ENCODE measurements around the gene LOC128125822.

Gene LOC128125822

DNA sequence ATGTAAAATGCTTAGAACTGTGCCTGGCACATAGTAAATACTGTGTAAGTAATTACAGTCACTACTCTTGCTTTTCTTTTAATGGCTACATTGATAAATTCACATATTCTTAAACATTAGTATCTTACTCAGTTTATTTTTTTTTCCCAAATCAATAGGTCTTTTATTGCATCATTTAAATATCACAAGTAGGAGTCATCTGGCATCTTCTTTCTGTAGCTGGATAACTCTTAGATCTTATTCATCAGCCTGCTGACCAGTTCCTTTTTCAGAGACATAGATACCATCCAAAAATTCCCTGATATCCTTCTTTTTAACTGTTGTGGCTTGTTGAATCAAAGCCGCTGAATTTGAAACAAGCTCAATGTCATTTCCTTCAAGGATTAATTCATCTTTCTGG lies 43.3 kb downstream of the LOC128125822 start:
- no peak for DNase-seq (ENCODE audit: low spot score)

More for the DNA sequence above, 43.3 kb downstream of the LOC128125822 start:
- Histone ChIP-seq H3K36me3 (ENCODE audit: insufficient read depth) (no peaks in the 10 kb centered on the region), H3F3A (replicated peaks; ENCODE audit: low read depth) (no peaks in the 10 kb centered on the region), H3K4me3 (no peak overlapping the region), H3K79me2 (replicated peaks; ENCODE audit: insufficient read depth) (no peaks in the 10 kb centered on the region), H2AFZ (no peak overlapping the region), H3K4me2 (no peak overlapping the region), H3K27me3 (ENCODE audit: insufficient read depth) (no peaks in the 10 kb centered on the region), H4K20me1 (replicated peaks; ENCODE audit: insufficient read depth) (no peaks in the 10 kb centered on the region), H3K4me1 (ENCODE audit: insufficient read depth) (no peaks in the 10 kb centered on the region), H3K9me2 (ENCODE audit: insufficient read depth) (no peaks in the 10 kb centered on the region), H3K27ac (ENCODE audit: low read depth) (no peak overlapping the region)
- H3K27ac Mint-ChIP-seq = no peak overlapping the region
- TF ChIP-seq, protein P1, sequence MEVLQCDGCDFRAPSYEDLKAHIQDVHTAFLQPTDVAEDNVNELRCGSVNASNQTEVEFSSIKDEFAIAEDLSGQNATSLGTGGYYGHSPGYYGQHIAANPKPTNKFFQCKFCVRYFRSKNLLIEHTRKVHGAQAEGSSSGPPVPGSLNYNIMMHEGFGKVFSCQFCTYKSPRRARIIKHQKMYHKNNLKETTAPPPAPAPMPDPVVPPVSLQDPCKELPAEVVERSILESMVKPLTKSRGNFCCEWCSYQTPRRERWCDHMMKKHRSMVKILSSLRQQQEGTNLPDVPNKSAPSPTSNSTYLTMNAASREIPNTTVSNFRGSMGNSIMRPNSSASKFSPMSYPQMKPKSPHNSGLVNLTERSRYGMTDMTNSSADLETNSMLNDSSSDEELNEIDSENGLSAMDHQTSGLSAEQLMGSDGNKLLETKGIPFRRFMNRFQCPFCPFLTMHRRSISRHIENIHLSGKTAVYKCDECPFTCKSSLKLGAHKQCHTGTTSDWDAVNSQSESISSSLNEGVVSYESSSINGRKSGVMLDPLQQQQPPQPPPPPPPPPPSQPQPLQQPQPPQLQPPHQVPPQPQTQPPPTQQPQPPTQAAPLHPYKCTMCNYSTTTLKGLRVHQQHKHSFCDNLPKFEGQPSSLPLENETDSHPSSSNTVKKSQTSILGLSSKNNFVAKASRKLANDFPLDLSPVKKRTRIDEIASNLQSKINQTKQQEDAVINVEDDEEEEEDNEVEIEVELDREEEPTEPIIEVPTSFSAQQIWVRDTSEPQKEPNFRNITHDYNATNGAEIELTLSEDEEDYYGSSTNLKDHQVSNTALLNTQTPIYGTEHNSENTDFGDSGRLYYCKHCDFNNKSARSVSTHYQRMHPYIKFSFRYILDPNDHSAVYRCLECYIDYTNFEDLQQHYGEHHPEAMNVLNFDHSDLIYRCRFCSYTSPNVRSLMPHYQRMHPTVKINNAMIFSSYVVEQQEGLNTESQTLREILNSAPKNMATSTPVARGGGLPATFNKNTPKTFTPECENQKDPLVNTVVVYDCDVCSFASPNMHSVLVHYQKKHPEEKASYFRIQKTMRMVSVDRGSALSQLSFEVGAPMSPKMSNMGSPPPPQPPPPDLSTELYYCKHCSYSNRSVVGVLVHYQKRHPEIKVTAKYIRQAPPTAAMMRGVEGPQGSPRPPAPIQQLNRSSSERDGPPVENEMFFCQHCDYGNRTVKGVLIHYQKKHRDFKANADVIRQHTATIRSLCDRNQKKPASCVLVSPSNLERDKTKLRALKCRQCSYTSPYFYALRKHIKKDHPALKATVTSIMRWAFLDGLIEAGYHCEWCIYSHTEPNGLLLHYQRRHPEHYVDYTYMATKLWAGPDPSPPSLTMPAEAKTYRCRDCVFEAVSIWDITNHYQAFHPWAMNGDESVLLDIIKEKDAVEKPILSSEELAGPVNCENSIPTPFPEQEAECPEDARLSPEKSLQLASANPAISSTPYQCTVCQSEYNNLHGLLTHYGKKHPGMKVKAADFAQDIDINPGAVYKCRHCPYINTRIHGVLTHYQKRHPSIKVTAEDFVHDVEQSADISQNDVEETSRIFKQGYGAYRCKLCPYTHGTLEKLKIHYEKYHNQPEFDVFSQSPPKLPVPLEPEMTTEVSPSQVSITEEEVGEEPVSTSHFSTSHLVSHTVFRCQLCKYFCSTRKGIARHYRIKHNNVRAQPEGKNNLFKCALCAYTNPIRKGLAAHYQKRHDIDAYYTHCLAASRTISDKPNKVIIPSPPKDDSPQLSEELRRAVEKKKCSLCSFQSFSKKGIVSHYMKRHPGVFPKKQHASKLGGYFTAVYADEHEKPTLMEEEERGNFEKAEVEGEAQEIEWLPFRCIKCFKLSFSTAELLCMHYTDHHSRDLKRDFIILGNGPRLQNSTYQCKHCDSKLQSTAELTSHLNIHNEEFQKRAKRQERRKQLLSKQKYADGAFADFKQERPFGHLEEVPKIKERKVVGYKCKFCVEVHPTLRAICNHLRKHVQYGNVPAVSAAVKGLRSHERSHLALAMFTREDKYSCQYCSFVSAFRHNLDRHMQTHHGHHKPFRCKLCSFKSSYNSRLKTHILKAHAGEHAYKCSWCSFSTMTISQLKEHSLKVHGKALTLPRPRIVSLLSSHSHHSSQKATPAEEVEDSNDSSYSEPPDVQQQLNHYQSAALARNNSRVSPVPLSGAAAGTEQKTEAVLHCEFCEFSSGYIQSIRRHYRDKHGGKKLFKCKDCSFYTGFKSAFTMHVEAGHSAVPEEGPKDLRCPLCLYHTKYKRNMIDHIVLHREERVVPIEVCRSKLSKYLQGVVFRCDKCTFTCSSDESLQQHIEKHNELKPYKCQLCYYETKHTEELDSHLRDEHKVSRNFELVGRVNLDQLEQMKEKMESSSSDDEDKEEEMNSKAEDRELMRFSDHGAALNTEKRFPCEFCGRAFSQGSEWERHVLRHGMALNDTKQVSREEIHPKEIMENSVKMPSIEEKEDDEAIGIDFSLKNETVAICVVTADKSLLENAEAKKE (CRISPR knock-in tag; IDR thresholded peaks at IDR 0.05) = no peak
- TF ChIP-seq POLR2AphosphoS5 (IDR thresholded peaks at IDR 0.05; ENCODE audit: low read depth) (no peak), ZNF331 (CRISPR knock-in tag; IDR thresholded peaks at IDR 0.05; ENCODE audit: low read depth) (no peak)
- TF ChIP-seq, protein P2, sequence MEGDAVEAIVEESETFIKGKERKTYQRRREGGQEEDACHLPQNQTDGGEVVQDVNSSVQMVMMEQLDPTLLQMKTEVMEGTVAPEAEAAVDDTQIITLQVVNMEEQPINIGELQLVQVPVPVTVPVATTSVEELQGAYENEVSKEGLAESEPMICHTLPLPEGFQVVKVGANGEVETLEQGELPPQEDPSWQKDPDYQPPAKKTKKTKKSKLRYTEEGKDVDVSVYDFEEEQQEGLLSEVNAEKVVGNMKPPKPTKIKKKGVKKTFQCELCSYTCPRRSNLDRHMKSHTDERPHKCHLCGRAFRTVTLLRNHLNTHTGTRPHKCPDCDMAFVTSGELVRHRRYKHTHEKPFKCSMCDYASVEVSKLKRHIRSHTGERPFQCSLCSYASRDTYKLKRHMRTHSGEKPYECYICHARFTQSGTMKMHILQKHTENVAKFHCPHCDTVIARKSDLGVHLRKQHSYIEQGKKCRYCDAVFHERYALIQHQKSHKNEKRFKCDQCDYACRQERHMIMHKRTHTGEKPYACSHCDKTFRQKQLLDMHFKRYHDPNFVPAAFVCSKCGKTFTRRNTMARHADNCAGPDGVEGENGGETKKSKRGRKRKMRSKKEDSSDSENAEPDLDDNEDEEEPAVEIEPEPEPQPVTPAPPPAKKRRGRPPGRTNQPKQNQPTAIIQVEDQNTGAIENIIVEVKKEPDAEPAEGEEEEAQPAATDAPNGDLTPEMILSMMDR (conservative IDR thresholded peaks at IDR 0.05; ENCODE audit: low read depth in 2 of 2) = no peak
- TF ChIP-seq, protein P3, sequence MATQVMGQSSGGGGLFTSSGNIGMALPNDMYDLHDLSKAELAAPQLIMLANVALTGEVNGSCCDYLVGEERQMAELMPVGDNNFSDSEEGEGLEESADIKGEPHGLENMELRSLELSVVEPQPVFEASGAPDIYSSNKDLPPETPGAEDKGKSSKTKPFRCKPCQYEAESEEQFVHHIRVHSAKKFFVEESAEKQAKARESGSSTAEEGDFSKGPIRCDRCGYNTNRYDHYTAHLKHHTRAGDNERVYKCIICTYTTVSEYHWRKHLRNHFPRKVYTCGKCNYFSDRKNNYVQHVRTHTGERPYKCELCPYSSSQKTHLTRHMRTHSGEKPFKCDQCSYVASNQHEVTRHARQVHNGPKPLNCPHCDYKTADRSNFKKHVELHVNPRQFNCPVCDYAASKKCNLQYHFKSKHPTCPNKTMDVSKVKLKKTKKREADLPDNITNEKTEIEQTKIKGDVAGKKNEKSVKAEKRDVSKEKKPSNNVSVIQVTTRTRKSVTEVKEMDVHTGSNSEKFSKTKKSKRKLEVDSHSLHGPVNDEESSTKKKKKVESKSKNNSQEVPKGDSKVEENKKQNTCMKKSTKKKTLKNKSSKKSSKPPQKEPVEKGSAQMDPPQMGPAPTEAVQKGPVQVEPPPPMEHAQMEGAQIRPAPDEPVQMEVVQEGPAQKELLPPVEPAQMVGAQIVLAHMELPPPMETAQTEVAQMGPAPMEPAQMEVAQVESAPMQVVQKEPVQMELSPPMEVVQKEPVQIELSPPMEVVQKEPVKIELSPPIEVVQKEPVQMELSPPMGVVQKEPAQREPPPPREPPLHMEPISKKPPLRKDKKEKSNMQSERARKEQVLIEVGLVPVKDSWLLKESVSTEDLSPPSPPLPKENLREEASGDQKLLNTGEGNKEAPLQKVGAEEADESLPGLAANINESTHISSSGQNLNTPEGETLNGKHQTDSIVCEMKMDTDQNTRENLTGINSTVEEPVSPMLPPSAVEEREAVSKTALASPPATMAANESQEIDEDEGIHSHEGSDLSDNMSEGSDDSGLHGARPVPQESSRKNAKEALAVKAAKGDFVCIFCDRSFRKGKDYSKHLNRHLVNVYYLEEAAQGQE (IDR thresholded peaks at IDR 0.05; ENCODE audit: unreplicated experiment) = no peak
- TF ChIP-seq, protein P4, sequence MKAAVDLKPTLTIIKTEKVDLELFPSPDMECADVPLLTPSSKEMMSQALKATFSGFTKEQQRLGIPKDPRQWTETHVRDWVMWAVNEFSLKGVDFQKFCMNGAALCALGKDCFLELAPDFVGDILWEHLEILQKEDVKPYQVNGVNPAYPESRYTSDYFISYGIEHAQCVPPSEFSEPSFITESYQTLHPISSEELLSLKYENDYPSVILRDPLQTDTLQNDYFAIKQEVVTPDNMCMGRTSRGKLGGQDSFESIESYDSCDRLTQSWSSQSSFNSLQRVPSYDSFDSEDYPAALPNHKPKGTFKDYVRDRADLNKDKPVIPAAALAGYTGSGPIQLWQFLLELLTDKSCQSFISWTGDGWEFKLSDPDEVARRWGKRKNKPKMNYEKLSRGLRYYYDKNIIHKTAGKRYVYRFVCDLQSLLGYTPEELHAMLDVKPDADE (IDR thresholded peaks at IDR 0.05) = no peak
- H3K4me3 Mint-ChIP-seq = no peak overlapping the region
- H3K9me3 Mint-ChIP-seq = no peaks in the 10 kb centered on the region; the same call in 2 of the 3 replicates
- H3K27me3 Mint-ChIP-seq (ENCODE audit: insufficient read depth, low read depth, poor library complexity) = no peaks in the 10 kb centered on the region
- H3K4me1 Mint-ChIP-seq = no peaks in the 10 kb centered on the region
- no peaks in the 10 kb centered on the region for H3K36me3 Mint-ChIP-seq (ENCODE audit: low read depth)
- ATAC-seq = no peak

All from GM23338 (cell line).